Spleen (tissue), 11 donors: ENCODE results near the gene ZNF792. TPM values are rescaled to one million over a fixed set of nuclear protein-coding genes. Genes with fewer than 3 reads are reported as not detected.
"Not testable (repeated sequence)": the region's sequence is repeated elsewhere in the genome, so short reads cannot be mapped to it uniquely, and the experiment has no call there.

Experiments
- DNase-seq: peaks from one replicate; pipeline ENCODE4 v3.0.0-alpha.2; 2020
- H3K27ac ChIP-seq, 8 donors: fragments of 200-600 bp; sonication (generic) in 7 of 8; 1 replicate in 4 of 8; 2 replicates in 4 of 8; pipeline versions ENCODE4 v1.5.0 to v1.8.0; 2016 to 2021; ENCODE audit warnings: inconsistent platforms in 4 of 8, mild to moderate bottlenecking in 4 of 8, moderate library complexity in 1 of 8
- H3K27me3 ChIP-seq, 7 donors: fragments of 200-600 bp; sonication (generic) in 6 of 7; replicated peaks in 1 of 7; 1 replicate in 4 of 7; 2 replicates in 3 of 7; pipeline versions ENCODE4 v1.5.0 to v1.8.0; 2016 to 2021; ENCODE audit warnings: inconsistent platforms in 3 of 7, mild to moderate bottlenecking in 1 of 7
- H3K36me3 ChIP-seq, 6 donors: fragments of 200-600 bp; sonication (generic) in 5 of 6; 1 replicate in 4 of 6; 2 replicates in 2 of 6; pipeline versions ENCODE4 v1.5.0 to v1.8.0; 2016 to 2021; ENCODE audit warnings: inconsistent platforms in 2 of 6
- H3K4me1 ChIP-seq, 6 donors: fragments of 200-600 bp; sonication (generic) in 5 of 6; 1 replicate in 3 of 6; 2 replicates in 3 of 6; pipeline versions ENCODE4 v1.5.0 to v1.8.0; 2016 to 2021; ENCODE audit warnings: inconsistent platforms in 3 of 6
- H3K4me3 ChIP-seq, 8 donors: fragments of 200-600 bp; sonication (generic) in 7 of 8; 1 replicate in 4 of 8; 2 replicates in 4 of 8; pipeline versions ENCODE4 v1.5.0 to v1.8.0; 2016 to 2021; ENCODE audit warnings: inconsistent platforms in 4 of 8, mild to moderate bottlenecking in 4 of 8, moderate library complexity in 2 of 8
- H3K9me3 ChIP-seq, 8 donors: fragments of 200-600 bp; sonication (generic) in 7 of 8; 1 replicate in 4 of 8; 2 replicates in 4 of 8; pipeline versions ENCODE4 v1.5.0 to v1.8.0; 2016 to 2021; ENCODE audit warnings: inconsistent platforms in 4 of 8
- CTCF ChIP-seq, 11 experiments: fragments of 200-600 bp in 7 of 11; fragments of 450-650 bp in 4 of 11; sonication (generic) in 4 of 11; IDR thresholded peaks in 8 of 11; conservative IDR thresholded peaks in 3 of 11; 1 replicate in 7 of 11; 2 replicates in 4 of 11; pipeline versions ENCODE4 v1.4.0 to v1.8.0; 2016 to 2021; ENCODE audit warnings: antibody characterized with exemption in 11 of 11, inconsistent platforms in 4 of 11, mild to moderate bottlenecking in 1 of 11
- POLR2A ChIP-seq, 3 donors: fragments of 450-650 bp; IDR thresholded peaks; one replicate each; pipeline ENCODE4 v1.5.1; 2017; ENCODE audit warnings: antibody characterized with exemption in 3 of 3, mild to moderate bottlenecking in 1 of 3
- POLR2AphosphoS5 ChIP-seq, 3 donors: sonication (generic); formaldehyde crosslinking; IDR thresholded peaks; one replicate each; pipeline ENCODE4 v1.5.1; 2017; ENCODE audit warnings: antibody characterized with exemption in 3 of 3
- WGBS, 5 donors: extraction: QIAGEN DNeasy Blood & Tissue Kit in 3 of 5; methylation state at CpG; one replicate each; pipeline versions ENCODE4 v1.1.5 to v1.1.7; 2013 to 2018; 5-methylcytosine and 5-hydroxymethylcytosine counted together
- intact Hi-C: fragments of 100-400 bp; cut with DNase I; formaldehyde crosslinking; loops from one replicate; pipeline ENCODE4 v1.15.0; 2023; ENCODE audit warnings: low total_unique reads
- polyA plus RNA-seq, 3 donors: library from polyadenylated mRNA; stranded (reverse); fragments of 200-250 nt; gene quantifications; one replicate each; pipeline ENCODE4 v1.2.1, GENCODE V29; 2013
- total RNA-seq, 7 donors: library from RNA; depleted of rRNA in 3 of 7; stranded (reverse); fragments of >200 nt in 3 of 7; fragmentation: NEBNext Ultra II Directional in 4 of 7; extraction: Animal tissue kit (Norgen Biotek cat#: 25700) in 4 of 7; gene quantifications; one replicate each; pipeline versions ENCODE4 v1.1.0 to v1.2.1, GENCODE V29; 2016 to 2021
- donor health status: healthy with polysubstance abuse.
- donor health status: DM: no; HTN: no; CAD: no; lungs with moderate emphysema.
- donor health status: DM: no; HTN: no; CAD: no.
- donor health status: Bipolar disorder and iron deficiency.
- donor health status: healthy.
- donor health status: DM: no; HTN: no; CAD: no.
- donor health status: DM: yes; HTN: yes; CAD: no.

ZNF792 gene
- total and polyA plus RNA-seq, 10 donors: 1.5 to 22.9 (median 13.1) TPM

GRCh38 chr19:35006999-35007365 lies 43.0 kb upstream of the ZNF792 start:
- Histone ChIP-seq H3K36me3 (peaks cover 0 to 86% (median 40%) of the 10 kb centered on the region in 6 donors), H3K27me3 (no peaks in the 10 kb centered on the region), H3K27ac (peak overlapping the region in 3 of 8 donors; percentile 13 to 99 (median 38)), H3K9me3 (no peaks in the 10 kb centered on the region), H3K4me3 (no peak overlapping the region), H3K4me1 (peaks cover 26 to 100% (median 74%) of the 10 kb centered on the region in 6 donors)
- intact Hi-C loops: no loop called here
- DNase-seq: peak; percentile 58
- no peak for TF ChIP-seq CTCF (IDR thresholded peaks at IDR 0.05 in 8 of 11, conservative IDR thresholded peaks at IDR 0.05 in 3 of 11)
- TF ChIP-seq POLR2AphosphoS5 (IDR thresholded peaks at IDR 0.05): no peak
- no peak for TF ChIP-seq POLR2A (IDR thresholded peaks at IDR 0.05)
- WGBS, 5 donors: 85 to 98% (median 97%) methylated on average over 5 of the region's 5 CpGs

DNA sequence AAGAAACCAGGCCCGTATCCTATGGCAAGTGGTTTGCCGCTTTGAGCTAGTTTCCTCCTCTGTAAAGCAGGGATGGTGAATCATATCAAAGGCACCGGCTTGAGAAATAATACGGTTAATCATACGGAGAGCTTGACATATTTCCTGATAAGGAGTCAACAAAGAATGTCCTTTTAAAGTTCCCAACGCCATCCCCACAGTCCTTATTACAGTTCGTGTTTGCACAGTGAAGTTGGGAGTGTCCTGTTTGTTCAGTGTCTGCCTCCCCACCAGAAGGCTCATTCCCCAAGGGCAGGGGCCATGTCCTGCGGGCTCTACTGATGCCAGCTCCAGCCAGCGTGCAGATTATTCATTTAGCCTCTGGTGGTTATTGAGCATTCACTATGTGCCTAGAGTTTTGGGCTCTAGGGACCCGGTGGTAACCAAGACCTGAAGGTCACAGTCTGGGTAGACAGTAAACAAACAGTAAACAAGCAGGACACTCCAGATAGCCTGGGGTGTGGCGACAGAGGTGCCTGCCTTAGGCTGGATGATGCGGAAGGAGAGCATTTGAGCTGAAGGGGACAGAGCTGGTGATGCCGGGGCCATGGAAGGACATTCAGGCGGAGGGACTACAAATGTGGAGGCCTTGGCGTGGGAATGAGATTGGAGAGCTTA lies 42.4 kb upstream of the ZNF792 start:
- peak; percentile 27 for DNase-seq
- intact Hi-C loops: no loop called here
- Histone ChIP-seq H3K4me1 (peaks cover 31 to 100% (median 74%) of the 10 kb centered on the region in 6 donors), H3K36me3 (peaks cover 0 to 84% (median 36%) of the 10 kb centered on the region in 6 donors), H3K4me3 (no peak overlapping the region), H3K27ac (peak overlapping the region in 3 of 8 donors; percentile 13 to 99 (median 38)), H3K27me3 (no peaks in the 10 kb centered on the region), H3K9me3 (no peaks in the 10 kb centered on the region)
- 85 to 92% (median 89%) methylated on average over 15 of the region's 15 CpGs for WGBS, 5 donors
- TF ChIP-seq CTCF (IDR thresholded peaks at IDR 0.05 in 8 of 11, conservative IDR thresholded peaks at IDR 0.05 in 3 of 11) (no peak), POLR2A (IDR thresholded peaks at IDR 0.05) (no peak), POLR2AphosphoS5 (IDR thresholded peaks at IDR 0.05) (no peak)

GRCh38 chr19:35006007-35006341 lies 41.9 kb upstream of the ZNF792 start:
- H3K27ac ChIP-seq: peak overlapping the region in 1 of 8 donors; percentile 99
- H3K4me3 ChIP-seq, intact Hi-C loops, H3K27me3 ChIP-seq, H3K9me3 ChIP-seq: not testable (repeated sequence)
- peaks cover 33 to 100% (median 74%) of the 10 kb centered on the region in 6 donors for H3K4me1 ChIP-seq
- peaks cover 0 to 79% (median 31%) of the 10 kb centered on the region in 6 donors for H3K36me3 ChIP-seq
- DNase-seq: peak; percentile 41
- 90 to 98% (median 97%) methylated on average over 6 of the region's 6 CpGs for whole genome bisulfite sequencing, 5 donors

GRCh38 chr19:35005256-35005977 lies 41.4 kb upstream of the ZNF792 start:
- 85 to 87% (median 86%) methylated on average over 11 of the region's 11 CpGs for WGBS, 5 donors
- no peaks in the 10 kb centered on the region for H3K27me3 ChIP-seq
- no peaks in the 10 kb centered on the region for H3K9me3 ChIP-seq
- peaks cover 33 to 99% (median 71%) of the 10 kb centered on the region in 6 donors for H3K4me1 ChIP-seq
- H3K36me3 ChIP-seq: peaks cover 0 to 73% (median 27%) of the 10 kb centered on the region in 6 donors
- TF ChIP-seq CTCF (IDR thresholded peaks at IDR 0.05 in 8 of 11, conservative IDR thresholded peaks at IDR 0.05 in 3 of 11) (no peak), POLR2AphosphoS5 (IDR thresholded peaks at IDR 0.05) (no peak), POLR2A (IDR thresholded peaks at IDR 0.05) (no peak)
- intact Hi-C loops: no loop called here
- peak; percentile 44 for DNase-seq
- H3K4me3 ChIP-seq: no peak overlapping the region
- peak overlapping the region in 2 of 8 donors; percentile 99 for H3K27ac ChIP-seq
